MM.1S (cell line): Measurements from ENCODE around the gene ARFGEF2.

Source experiments
- DNase-seq: peaks from one replicate; pipeline ENCODE4 v3.0.0-alpha.2; 2015
- H2AFZ ChIP-seq: fragments of 300-600 bp; sonication (generic); 2 replicates; pipeline ENCODE4 v1.6.0; 2016; ENCODE audit warnings: antibody characterized with exemption, low read length
- H3F3A ChIP-seq: fragments of 300-600 bp; sonication (generic); 2 replicates; pipeline ENCODE4 v1.6.1; 2016; ENCODE audit warnings: mild to moderate bottlenecking, antibody characterized with exemption, low read length, moderate library complexity, mixed read lengths; ENCODE audit not compliant: insufficient read depth
- H3K27ac ChIP-seq: fragments of 300-600 bp; sonication (generic); 2 replicates; pipeline ENCODE4 v1.5.1; 2016; ENCODE audit warnings: mild to moderate bottlenecking, low read length
- H3K27me3 ChIP-seq: fragments of 300-600 bp; sonication (generic); replicated peaks from 2 replicates; pipeline ENCODE4 v1.6.0; 2016; ENCODE audit warnings: low read length; ENCODE audit not compliant: insufficient read depth
- H3K36me3 ChIP-seq: fragments of 300-600 bp; sonication (generic); replicated peaks from 2 replicates; pipeline ENCODE4 v1.6.1; 2016; ENCODE audit warnings: mild to moderate bottlenecking, low read length, mixed read lengths; ENCODE audit not compliant: insufficient read depth
- H3K4me1 ChIP-seq: fragments of 300-600 bp; sonication (generic); 2 replicates; pipeline ENCODE4 v1.6.1; 2016; ENCODE audit warnings: low read length, mixed read lengths
- H3K4me2 ChIP-seq: fragments of 300-600 bp; sonication (generic); 2 replicates; pipeline ENCODE4 v1.6.0; 2016; ENCODE audit warnings: low read depth, low read length
- H3K4me3 ChIP-seq: fragments of 300-600 bp; sonication (generic); 2 replicates; pipeline ENCODE4 v1.5.1; 2016; ENCODE audit warnings: low read length, mixed read lengths
- H3K79me2 ChIP-seq: fragments of 300-600 bp; sonication (generic); 2 replicates; pipeline ENCODE4 v1.6.1; 2016; ENCODE audit warnings: mixed run types, low read length, mixed read lengths
- H3K9ac ChIP-seq: fragments of 300-600 bp; sonication (generic); 2 replicates; pipeline ENCODE4 v1.6.1; 2016; ENCODE audit warnings: low read length, mixed read lengths
- H3K9me2 ChIP-seq: fragments of 300-600 bp; sonication (generic); replicated peaks from 2 replicates; pipeline ENCODE4 v1.6.1; 2016; ENCODE audit warnings: mild to moderate bottlenecking, low read length, mixed read lengths; ENCODE audit not compliant: insufficient read depth
- H3K9me3 ChIP-seq: fragments of 300-600 bp; sonication (generic); replicated peaks from 2 replicates; pipeline ENCODE4 v1.6.1; 2016; ENCODE audit warnings: mild to moderate bottlenecking, low read length, mixed read lengths; ENCODE audit not compliant: insufficient read depth
- H4K20me1 ChIP-seq: fragments of 300-600 bp; sonication (generic); 2 replicates; pipeline ENCODE4 v1.6.1; 2016; ENCODE audit warnings: mild to moderate bottlenecking, low read length, moderate library complexity, mixed read lengths; ENCODE audit not compliant: insufficient read depth
- EZH2 ChIP-seq: fragments of 300-600 bp; sonication (generic); optimal IDR thresholded peaks from 2 replicates; pipeline ENCODE3; 2017; ENCODE audit warnings: low read depth, mild to moderate bottlenecking, antibody characterized with exemption, low read length, mixed read lengths
- EZH2phosphoT487 ChIP-seq: fragments of 300-600 bp; sonication (generic); IDR thresholded peaks from 2 replicates; pipeline ENCODE4 v1.6.1; 2018; ENCODE audit warnings: antibody characterized with exemption, low read length
- TF ChIP-seq, protein P1 (sequence below): fragments of 300-600 bp; sonication (generic); IDR thresholded peaks from 2 replicates; pipeline ENCODE4 v1.5.1; 2016; ENCODE audit warnings: antibody characterized with exemption, low read length, mixed read lengths

Gene ARFGEF2

GRCh38 chr20:48970681-48971365 is 49.3 kb downstream of the ARFGEF2 start:
- Histone ChIP-seq H3K4me1 (no peaks in the 10 kb centered on the region), H3K36me3 (peaks cover 27% of the 10 kb centered on the region; the same call in 1 of the 2 replicates), H3K27me3 (no peaks in the 10 kb centered on the region), H3K27ac (no peak overlapping the region), H3K4me3 (no peak overlapping the region), H3K9ac (no peak overlapping the region), H3K79me2 (peaks cover 12% of the 10 kb centered on the region), H2AFZ (no peak overlapping the region), H3K9me3 (no peaks in the 10 kb centered on the region), H3K9me2 (no peaks in the 10 kb centered on the region), H3K4me2 (no peak overlapping the region), H3F3A (no peaks in the 10 kb centered on the region), H4K20me1 (no peaks in the 10 kb centered on the region)
- TF ChIP-seq EZH2: no peak
- TF ChIP-seq, protein P1, sequence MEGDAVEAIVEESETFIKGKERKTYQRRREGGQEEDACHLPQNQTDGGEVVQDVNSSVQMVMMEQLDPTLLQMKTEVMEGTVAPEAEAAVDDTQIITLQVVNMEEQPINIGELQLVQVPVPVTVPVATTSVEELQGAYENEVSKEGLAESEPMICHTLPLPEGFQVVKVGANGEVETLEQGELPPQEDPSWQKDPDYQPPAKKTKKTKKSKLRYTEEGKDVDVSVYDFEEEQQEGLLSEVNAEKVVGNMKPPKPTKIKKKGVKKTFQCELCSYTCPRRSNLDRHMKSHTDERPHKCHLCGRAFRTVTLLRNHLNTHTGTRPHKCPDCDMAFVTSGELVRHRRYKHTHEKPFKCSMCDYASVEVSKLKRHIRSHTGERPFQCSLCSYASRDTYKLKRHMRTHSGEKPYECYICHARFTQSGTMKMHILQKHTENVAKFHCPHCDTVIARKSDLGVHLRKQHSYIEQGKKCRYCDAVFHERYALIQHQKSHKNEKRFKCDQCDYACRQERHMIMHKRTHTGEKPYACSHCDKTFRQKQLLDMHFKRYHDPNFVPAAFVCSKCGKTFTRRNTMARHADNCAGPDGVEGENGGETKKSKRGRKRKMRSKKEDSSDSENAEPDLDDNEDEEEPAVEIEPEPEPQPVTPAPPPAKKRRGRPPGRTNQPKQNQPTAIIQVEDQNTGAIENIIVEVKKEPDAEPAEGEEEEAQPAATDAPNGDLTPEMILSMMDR: no peak
- no peak for TF ChIP-seq EZH2phosphoT487
- no peak for DNase-seq

DNA sequence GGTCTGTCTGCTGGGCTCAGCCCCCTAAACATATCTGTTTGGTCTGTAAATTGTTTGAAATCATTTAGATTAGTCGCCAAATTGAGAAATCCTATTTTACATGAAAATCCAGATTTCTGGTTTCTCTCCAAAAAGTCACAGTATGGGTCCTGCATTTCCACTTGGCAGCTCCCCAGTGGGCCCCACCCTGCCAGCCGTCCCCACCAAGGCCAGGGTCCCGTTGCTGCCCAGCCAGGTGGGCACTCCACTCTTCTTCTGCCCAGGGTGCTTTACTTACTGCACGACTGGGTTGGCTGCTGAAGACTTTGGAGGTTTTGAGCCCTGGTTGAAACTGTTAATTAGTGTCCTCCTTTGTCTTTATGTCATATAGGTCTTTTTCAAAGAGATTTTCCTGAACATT is 50.4 kb downstream of the ARFGEF2 start:
- no peak overlapping the region for H3K27ac ChIP-seq
- no peaks in the 10 kb centered on the region for H3K4me1 ChIP-seq
- no peaks in the 10 kb centered on the region for H3F3A ChIP-seq
- no peak for DNase-seq
- H3K9me3 ChIP-seq: no peaks in the 10 kb centered on the region
- peaks cover 16% of the 10 kb centered on the region for H3K79me2 ChIP-seq
- H3K9me2 ChIP-seq: no peaks in the 10 kb centered on the region
- H3K4me3 ChIP-seq: no peak overlapping the region
- H3K27me3 ChIP-seq: no peaks in the 10 kb centered on the region
- no peak overlapping the region for H3K9ac ChIP-seq
- TF ChIP-seq EZH2phosphoT487 (no peak), EZH2 (no peak)
- TF ChIP-seq, protein P1: no peak
- no peak overlapping the region for H3K4me2 ChIP-seq
- H3K36me3 ChIP-seq: peaks cover 23% of the 10 kb centered on the region; the same call in 1 of the 2 replicates
- H2AFZ ChIP-seq: no peak overlapping the region
- no peaks in the 10 kb centered on the region for H4K20me1 ChIP-seq

GRCh38 chr20:48972816-48973215 is 51.3 kb downstream of the ARFGEF2 start:
- Histone ChIP-seq H3K36me3 (peaks cover 20% of the 10 kb centered on the region; the same call in 1 of the 2 replicates), H3F3A (no peaks in the 10 kb centered on the region), H3K79me2 (peaks cover 16% of the 10 kb centered on the region), H3K9ac (no peak overlapping the region), H3K4me3 (no peak overlapping the region), H3K4me2 (no peak overlapping the region), H2AFZ (no peak overlapping the region), H3K27me3 (no peaks in the 10 kb centered on the region), H3K27ac (no peak overlapping the region), H3K4me1 (no peaks in the 10 kb centered on the region), H3K9me3 (no peaks in the 10 kb centered on the region), H4K20me1 (no peaks in the 10 kb centered on the region), H3K9me2 (no peaks in the 10 kb centered on the region)
- no peak for DNase-seq
- TF ChIP-seq, protein P1: no peak
- no peak for TF ChIP-seq EZH2phosphoT487
- TF ChIP-seq EZH2: no peak
